ENCODE data around the gene EIF2S2.

EIF2S2 gene

DNA sequence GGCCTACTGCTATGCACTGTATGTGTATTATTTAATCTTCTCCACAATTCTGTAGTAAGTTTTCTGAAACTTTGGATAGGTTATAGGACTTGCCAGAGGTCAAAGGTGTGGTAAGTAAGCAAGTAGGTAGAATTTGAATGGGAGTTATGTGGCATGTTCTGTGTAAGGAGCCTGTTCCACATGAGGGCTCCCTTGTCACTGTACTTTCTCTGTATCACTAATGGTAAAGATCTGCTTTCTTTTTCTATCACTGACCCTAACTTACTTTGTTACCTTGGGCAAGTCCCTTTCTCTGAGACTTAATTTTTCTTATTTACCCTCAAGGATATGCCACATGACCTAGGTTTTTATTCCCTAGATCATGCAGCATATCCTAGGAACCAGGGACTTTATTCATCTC, 50.3 kb downstream of the EIF2S2 start:
- no peak for DNase-seq

DNA sequence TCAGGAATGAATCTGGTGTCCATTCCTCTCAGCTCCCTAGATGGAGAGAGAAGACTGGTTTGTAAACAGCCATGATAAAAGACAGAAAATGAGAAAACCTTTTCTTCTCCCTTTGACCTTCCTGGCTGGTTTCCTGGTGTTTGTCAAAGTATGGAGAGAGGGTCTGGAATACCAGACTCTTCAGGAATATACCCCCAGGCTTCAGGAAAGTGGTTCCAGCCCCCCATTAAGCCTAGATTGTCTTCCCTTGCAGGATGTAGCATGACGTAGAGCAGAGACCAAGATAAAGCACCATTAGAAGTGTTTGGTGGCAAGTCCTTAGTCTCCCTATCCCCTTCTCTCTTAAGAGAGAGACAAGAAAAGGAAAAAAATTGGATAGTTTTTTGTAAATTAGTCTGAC, 51.1 kb downstream of the EIF2S2 start:
- no peak for DNase-seq

DNA sequence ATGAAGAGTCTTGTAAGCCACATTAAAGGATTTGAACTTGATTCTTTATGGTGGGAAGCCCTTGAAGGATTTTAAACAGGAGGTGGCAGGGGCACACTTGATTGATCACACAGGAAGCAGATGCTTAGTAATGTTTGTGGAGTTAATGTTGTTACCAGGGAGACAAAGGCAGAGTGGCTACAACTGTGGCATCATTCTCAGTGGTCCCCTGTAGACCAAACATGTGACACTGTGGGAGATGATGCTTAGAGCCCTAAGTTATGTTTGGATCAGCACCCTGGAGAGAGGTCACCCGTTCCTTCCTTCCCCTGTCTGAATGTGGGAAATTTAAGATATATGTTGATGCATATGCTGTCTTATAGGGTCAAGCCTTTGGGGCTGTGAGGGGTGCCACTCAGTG, 53.2 kb downstream of the EIF2S2 start:
- DNase-seq: no peak

DNA sequence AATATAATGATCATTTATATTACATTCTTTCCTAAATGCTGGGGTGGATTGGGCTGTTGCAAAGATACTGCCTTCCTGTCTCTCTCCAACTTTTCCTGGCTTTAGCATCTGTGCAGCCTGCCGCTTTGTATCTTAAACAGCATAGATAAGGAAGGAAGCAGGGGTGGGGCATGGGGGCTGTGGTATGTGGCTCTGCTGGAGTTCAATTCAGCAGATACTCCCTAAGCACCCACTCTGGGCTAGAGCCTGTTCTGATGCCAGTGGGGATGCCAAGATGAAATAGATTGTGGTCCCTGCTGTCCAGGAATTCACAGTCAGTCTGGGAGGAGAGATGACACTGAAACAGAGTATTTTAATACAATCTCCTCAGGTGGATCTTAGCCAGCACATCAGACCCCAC, 56.8 kb downstream of the EIF2S2 start:
- no peak for DNase-seq

DNA sequence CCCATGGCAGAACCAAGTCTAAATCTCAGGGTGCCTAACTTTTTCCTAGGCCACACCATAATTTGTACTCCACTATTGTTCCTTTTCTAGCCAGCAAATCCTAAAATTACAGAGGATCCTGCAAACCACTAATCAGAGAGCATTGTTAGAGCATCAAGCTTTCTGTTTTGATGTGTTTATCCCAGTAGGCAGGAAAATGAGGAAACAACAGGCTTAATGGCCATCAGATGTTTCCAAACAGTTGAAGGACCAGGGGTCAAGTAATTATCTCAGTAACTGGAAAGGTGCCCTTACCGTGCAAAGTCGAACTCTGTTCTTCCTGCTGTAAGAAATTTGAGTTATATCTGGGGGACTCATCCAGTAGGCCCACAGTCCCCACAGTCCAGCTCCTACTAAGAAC, 59.6 kb downstream of the EIF2S2 start:
- no peak for DNase-seq

DNA sequence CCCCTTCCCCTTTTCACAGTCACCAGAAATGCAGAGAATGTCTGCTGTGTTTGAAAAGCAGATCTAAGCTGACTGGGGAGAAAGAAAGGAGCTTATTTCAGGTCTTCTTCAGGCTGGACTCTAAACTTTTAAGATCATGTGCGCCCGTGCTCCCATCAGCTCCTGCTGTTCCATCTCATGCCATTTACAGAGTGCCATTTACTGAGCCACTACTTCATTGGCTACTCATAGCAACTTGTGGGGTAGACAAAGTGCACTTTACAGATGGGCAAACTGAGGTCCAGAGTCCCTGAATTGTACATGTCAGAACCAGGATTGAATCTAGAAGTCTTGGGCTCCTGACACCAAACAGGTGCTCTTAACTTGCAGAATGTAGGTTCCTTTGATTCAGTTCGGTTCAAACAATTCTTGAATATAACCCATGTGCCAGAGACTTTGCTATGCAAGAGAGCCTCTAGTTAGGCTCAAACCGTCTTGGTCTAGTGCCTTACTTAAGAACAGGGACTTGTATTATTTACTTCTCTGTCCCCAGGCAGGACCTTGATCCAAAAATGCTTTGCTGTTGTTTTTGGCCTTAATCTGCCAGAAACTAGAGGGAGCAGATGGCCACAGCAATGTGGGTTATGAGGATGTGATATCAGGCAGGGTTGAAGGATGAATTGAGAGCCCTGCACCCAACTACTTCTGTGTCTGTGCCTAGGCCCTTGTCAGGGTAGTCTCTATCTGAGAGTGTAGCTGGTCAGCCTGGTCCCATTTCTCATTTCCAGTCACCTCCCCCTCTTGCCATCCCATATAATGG, 61.9 kb downstream of the EIF2S2 start:
- no peak for DNase-seq

DNA sequence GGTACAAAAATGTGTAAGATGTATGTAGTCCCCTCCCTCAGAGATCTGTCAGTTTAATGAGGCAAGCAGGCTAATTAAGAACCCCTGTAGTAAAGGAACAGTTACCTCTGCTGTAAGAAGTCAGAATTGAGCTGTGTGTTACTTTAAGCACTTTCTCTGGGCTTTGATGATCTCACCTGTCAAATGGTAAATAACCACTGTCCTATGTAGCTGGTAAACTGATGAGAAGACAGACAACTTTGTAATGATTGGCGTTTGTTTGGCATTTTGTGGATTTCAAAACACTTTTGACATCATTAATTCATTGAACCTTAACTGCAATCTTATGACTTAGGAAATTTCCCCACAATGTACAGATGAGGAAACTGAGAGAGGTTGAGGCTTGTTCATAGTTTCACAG, 62.7 kb downstream of the EIF2S2 start:
- DNase-seq: no peak

DNA sequence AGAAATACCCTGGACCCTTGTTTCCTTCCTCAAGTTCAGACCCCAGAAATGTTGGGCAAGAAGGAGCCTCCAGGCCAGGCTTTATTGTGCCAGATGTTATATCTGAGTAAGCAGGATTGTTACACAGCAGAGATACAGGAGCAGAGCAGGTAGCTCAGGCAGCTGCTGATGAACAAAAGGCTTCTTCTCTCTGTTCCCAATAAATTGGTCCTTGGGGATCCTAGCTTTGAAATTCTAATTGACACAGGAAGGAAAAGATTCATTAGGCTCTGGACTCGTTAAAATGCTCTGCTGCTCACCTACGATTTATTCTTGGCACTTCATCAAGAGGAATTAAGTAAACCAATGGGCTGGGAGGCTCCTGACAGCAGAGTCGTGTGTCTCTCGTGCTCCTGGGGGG, 64.1 kb downstream of the EIF2S2 start:
- peak; percentile 58 for DNase-seq

DNA sequence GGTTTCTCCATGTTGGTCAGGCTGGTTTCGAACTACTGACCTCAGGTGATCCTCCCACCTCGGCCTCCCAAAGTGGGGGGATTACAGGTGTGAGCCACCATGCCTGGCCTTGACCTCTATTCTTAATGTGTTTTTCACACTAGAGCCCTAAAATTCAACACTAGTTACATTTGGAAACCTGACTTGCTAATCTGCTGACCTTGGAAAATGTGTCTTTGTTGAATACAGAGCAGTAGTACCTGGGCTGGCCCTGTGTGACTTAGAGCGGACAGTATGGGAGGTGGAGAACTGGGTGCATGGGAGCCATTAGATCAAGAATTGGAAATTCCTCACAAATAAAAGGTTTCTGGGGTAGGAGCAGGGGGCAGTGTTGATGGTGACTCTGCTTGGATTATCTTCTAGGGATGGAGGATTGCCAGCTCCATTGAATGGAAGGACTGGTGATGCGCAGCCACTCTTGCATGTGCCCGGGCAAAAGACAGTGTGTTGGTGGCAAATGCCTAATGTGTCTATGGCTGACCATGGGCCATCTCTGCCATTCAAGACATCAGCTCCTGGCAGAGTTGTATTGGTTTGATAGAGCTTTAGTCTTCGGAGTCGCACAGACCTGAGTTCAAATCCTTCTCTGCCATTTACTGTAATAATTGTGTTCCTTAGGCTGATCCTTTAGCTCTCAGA, 64.9 kb downstream of the EIF2S2 start:
- no peak for DNase-seq

DNA sequence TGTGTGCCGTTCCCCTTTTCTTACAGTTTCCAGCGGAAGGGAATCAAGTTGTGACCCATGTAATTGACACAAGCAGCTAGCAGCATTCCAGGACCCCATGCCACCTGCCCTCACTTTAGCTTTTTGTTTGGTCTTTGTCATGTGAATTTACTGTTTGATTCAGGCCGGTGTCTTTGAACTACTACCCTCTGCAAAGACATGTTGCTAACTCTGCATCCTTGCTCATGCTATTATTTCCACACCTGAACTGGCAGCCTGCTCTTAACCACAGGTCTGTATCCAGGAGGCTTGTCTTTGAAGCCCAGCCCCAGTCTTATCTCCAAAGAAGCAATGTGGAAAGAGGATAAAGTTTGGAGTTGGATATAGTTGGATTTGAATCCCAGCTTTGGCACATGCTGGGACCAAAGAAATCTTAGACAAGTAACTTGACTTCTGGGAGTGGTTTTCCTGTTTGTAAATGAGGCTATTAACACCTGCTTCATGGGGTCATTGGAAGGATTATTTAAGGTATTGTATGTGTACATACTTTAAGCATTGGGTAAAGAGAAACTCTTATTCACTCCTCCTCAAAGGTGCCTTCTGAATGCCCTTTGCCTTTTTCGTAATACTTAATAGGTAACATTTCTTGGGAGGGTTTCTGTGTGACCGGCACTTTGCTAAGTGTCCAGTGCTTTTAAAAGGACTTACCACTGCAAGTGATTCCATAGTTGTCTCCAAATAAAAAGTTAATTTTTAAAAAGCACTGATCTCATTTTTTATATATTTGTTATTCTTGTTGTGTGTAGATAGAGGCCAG, 65.9 kb downstream of the EIF2S2 start:
- no peak for DNase-seq

DNA sequence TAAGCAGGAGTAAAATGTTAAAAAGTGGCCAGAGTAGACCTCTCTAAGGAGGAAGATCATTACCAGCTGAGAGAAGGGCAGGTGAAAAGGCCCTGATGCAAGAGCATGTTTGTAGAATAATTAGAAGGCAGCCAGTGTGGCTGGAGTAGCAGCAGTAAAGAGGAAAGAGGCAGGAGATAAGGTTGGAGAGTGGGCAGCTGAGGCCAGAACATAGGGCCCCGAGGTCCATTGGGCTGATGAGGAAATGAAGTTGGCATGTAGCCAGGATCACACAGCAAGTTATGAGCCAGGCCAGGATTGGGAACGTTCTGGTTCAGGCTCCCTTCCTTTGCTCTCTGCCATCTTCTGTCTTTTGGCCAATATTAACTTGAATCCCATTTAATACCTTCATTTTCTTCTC, 66.7 kb downstream of the EIF2S2 start:
- DNase-seq: no peak

DNA sequence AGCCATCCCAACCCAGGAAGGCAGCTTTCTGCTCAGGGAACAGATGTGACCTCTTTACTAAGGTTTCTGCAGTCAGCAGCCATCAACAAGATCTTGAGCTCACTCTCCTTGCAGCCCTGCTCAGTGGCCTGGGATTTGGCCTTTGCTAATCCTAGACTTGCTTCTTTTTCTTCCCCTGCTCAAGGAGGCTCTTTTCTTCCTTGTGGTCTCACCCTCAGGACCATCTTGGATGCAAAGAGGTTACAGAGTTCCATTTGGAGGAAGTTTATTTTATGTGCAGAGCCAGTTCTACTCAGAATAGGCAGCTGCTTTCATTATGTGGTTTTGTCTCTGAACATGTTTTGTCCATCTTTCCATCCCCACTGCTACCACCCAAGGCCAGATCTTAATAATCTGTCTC, 69.0 kb downstream of the EIF2S2 start:
- DNase-seq: no peak

DNA sequence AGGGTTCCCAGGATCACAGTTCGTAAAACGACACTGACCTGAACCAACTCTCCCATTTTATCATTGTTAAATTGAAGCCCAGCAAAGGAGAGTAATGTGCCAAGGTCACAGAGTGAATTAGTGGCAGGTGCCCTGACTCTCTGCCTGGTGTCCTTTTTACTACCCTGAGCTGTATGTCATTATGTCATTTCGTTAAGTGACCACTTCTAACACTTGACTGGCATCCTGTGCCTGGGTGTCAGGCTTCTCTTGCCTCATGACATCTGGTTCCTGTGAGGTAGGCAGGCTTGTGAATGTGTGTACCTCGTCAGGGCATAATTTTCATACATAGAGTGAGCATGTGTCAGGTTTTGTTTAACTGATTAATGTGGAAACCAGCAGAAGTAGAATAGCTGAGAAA, 69.8 kb downstream of the EIF2S2 start:
- peak; percentile 49 for DNase-seq

DNA sequence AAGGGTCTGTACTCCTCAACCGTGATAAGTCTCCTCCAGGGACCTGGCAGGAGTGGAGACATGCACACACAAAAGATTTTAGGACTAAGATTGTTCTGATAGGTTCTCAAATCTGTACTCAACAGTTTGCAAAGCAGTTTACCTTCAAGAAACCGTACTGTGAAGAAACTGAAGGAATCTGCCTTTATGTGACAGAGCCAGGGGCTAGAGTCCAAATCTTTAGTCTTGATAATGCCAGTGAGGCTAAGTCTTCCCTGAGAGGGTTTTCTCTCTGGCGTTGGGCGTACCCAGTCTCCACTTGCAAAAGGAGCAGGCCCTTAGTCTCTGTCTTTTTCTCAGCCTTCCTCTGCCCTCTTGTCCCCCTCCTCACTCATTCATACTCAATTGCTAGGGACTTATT, 70.8 kb downstream of the EIF2S2 start:
- DNase-seq: no peak

DNA sequence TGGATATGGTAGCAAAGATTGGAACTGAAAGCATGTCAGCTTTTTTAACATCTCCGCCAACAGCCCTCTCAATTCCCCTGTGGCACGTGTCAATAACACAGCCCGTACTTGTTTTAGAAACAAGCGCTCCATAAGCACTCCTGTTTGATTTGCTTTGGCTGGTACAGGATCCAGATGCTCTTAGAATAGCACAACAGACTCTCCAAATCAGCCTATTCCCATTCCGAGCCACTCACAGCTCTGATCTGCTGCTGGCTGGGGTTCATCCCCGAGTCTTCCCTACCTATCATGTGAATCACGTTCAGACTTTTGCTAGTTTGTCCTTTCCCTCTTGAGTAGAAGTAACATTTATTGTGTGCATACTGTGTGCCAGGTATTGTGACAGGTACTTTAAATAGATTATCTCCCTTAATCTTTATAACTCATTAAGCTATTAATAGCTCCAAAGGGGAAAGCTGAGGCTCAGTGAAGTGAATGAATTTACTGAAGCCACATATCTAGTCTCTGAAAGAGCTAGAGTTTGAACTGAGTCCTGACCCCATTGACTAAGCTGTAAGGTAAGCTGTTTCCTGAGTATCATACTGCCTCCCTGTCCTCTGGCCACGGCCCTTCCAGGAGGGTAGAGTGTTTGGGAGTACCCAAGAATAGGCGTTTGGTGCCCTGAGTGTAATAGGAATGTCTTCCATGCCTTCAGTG, 71.6 kb downstream of the EIF2S2 start:
- peak; percentile 96 for DNase-seq
